K562 (cell line): ENCODE data around the gene EFCAB10. TPM values are rescaled to one million over a fixed set of nuclear protein-coding genes. Genes with fewer than 3 reads are reported as not detected.

Experiments
- ARID3B ChIP-seq: fragments of 250-450 bp; sonication (Bioruptor Pico); IDR thresholded peaks from 2 replicates; pipeline ENCODE4 v1.4.0; 2020; ENCODE audit warnings: borderline replicate concordance
- CCNT2 ChIP-seq: IDR thresholded peaks from 2 replicates; pipeline ENCODE4 v1.6.1; 2011; ENCODE audit warnings: borderline replicate concordance, low read depth, mild to moderate bottlenecking, moderate library complexity, mixed read lengths, low read length; ENCODE audit not compliant: insufficient read length; ENCODE audit errors: extremely low read depth
- FOXA3 ChIP-seq, 2 experiments: fragments of 450-650 bp in 1 of 2; sonication (generic) in 1 of 2; formaldehyde crosslinking; IDR thresholded peaks in 1 of 2; conservative IDR thresholded peaks in 1 of 2; 2 replicates each; pipeline versions ENCODE4 v1.4.0 to v1.8.0; 2020 to 2022; ENCODE audit warnings: mild to moderate bottlenecking in 2 of 2, missing genetic modification reagents in 1 of 2
- FOXK2 ChIP-seq, 2 experiments: fragments of 450-650 bp; IDR thresholded peaks in 1 of 2; conservative IDR thresholded peaks in 1 of 2; 2 replicates each; pipeline ENCODE4 v1.6.1; 2016; ENCODE audit warnings: low read depth in 2 of 2, mild to moderate bottlenecking in 1 of 2
- GATA2 ChIP-seq: sonication (generic); formaldehyde crosslinking; IDR thresholded peaks from 2 replicates; pipeline ENCODE4 v1.4.0; 2020; ENCODE audit warnings: mild to moderate bottlenecking, missing genetic modification reagents
- HNRNPL ChIP-seq: fragments of 200-400 bp; formaldehyde crosslinking; IDR thresholded peaks from 2 replicates; pipeline ENCODE4 v1.6.1; 2017; ENCODE audit warnings: low read depth, mild to moderate bottlenecking, low read length
- MAZ ChIP-seq, 2 experiments: fragments of 450-650 bp in 1 of 2; sonication (generic) in 1 of 2; formaldehyde crosslinking; IDR thresholded peaks in 1 of 2; conservative IDR thresholded peaks in 1 of 2; 2 replicates each; pipeline versions ENCODE4 v1.4.0 to v1.5.0; 2020; ENCODE audit warnings: mild to moderate bottlenecking in 1 of 2, missing genetic modification reagents in 1 of 2
- MITF ChIP-seq: IDR thresholded peaks from 2 replicates; pipeline ENCODE4 v1.6.1; 2014; ENCODE audit warnings: antibody characterized with exemption
- NR0B1 ChIP-seq: fragments of 450-650 bp; IDR thresholded peaks from one replicate; pipeline ENCODE4 v1.6.1; 2018; ENCODE audit warnings: mild to moderate bottlenecking, moderate library complexity; ENCODE audit not compliant: partially characterized antibody
- RREB1 ChIP-seq: fragments of 250-450 bp; sonication (Bioruptor Pico); IDR thresholded peaks from 2 replicates; pipeline ENCODE4 v1.4.0; 2020
- TEAD2 ChIP-seq: fragments of 450-650 bp; IDR thresholded peaks from 2 replicates; pipeline ENCODE4 v1.6.1; 2016; ENCODE audit warnings: missing genetic modification characterization, control low read depth, missing compliant biosample characterization
- XRCC3 ChIP-seq: fragments of 450-650 bp; IDR thresholded peaks from 2 replicates; pipeline ENCODE4 v1.6.1; 2017; ENCODE audit warnings: mild to moderate bottlenecking, moderate library complexity
- polyA plus RNA-seq, 8 experiments: library from polyadenylated mRNA; depleted of rRNA in 4 of 8; stranded (reverse) in 5 of 8; unstranded in 3 of 8; fragments of >200 nt; fragmentation: Nextera tagmentation in 2 of 8; fragmentation: Illumina TruSeq in 1 of 8; extraction: Ambion mirVana in 2 of 8; extraction: Trizol in 1 of 8; gene quantifications; 2 replicates each; pipeline versions ENCODE4 v1.2.1 to v1.2.3, GENCODE V29; 2011 to 2014; ENCODE audit warnings: inconsistent platforms in 1 of 8, missing spikeins in 1 of 8
- total RNA-seq, 7 experiments: library from RNA; depleted of rRNA in 6 of 7; stranded (reverse); fragments of >200 nt in 6 of 7; fragmentation: Illumina TruSeq in 2 of 7; extraction: Trizol in 2 of 7; gene quantifications; 2 replicates each; pipeline versions ENCODE4 v1.2.1 to v1.2.3, GENCODE V29; 2011 to 2021; ENCODE audit warnings: low replicate concordance in 1 of 7

The EFCAB10 gene
- total and polyA plus RNA-seq, 9 of the 15 experiments (the other 6 are each of a cell fraction or from before 2014, with no cell fraction given): 5.0 to 21.4 (median 16.8) TPM

GRCh38 chr7:105521027-105521716 is 60.1 kb downstream of the EFCAB10 start (continued):
- no peak for TF ChIP-seq RREB1 (CRISPR knock-in tag)
- no peak for TF ChIP-seq NR0B1
- TF ChIP-seq FOXK2 (conservative IDR thresholded peaks at IDR 0.05 in 1 of 2, IDR thresholded peaks at IDR 0.05 in 1 of 2; ENCODE audit: low read depth in 2 of 2): peak in 1 of 2 experiments; percentile 56; a peak in 1 of 4 replicates
- peak in 1 of 2 experiments; percentile 51; a peak in 1 of 4 replicates for TF ChIP-seq FOXA3 (CRISPR knock-in tag; conservative IDR thresholded peaks at IDR 0.05 in 1 of 2, IDR thresholded peaks at IDR 0.05 in 1 of 2)
- no peak for TF ChIP-seq CCNT2
- TF ChIP-seq ARID3B (CRISPR knock-in tag): no peak
- TF ChIP-seq MITF: no peak; the same call in 1 of the 2 replicates
- no peak for TF ChIP-seq TEAD2 (tag)
- TF ChIP-seq GATA2 (CRISPR knock-in tag): no peak
- TF ChIP-seq HNRNPL: no peak
- no peak; a peak in 1 of 4 replicates for TF ChIP-seq MAZ (CRISPR knock-in tag; conservative IDR thresholded peaks at IDR 0.05 in 1 of 2, IDR thresholded peaks at IDR 0.05 in 1 of 2)
- no peak for TF ChIP-seq XRCC3
